ENCODE data around the gene TIGD2. TPM values are rescaled to one million over a fixed set of nuclear protein-coding genes. Genes with fewer than 3 reads are reported as not detected.

TIGD2 gene
- total RNA-seq, 1 experiment from 2014 or later = 3.6 TPM

DNA sequence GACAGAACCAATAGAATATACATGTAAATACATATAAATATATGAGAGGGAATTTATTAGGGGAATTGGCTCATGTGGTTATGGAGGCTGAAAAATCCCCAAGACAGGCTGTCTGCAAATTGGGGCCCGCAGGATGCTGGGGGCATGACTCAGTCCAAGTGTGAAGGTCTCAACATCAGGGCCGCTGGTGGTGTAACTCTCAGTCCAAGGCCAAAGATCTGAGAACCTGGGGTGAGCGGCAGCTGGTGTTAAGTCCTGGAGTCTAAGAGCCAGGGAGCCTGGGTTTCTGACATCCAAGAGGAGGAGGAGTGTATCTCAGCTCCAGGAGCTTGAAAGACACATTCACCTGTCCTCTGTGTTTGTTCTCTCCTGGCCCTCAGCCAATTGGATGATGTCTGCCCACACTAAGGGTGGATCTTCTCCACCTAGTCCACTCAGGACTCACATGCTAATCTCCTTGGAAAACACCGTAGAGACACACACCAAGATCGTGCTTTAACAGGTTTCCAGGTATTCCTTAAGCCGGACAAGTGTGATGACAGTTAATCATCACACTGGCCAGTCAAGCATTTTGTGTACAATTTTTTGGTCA, 28.9 kb downstream of the TIGD2 start:
- intact Hi-C loops (cut with micrococcal nuclease; ENCODE audit: unreplicated experiment) = no loop called here
- DNase-seq (ENCODE audit: low read depth, low spot score) = no peak
- no peaks in the 10 kb centered on the region for H3K9me3 ChIP-seq (ENCODE audit: control insufficient read depth, insufficient read depth, low read depth, low read length)

More for the DNA sequence above, 28.9 kb downstream of the TIGD2 start:
- Histone ChIP-seq H3K27me3 (ENCODE audit: control insufficient read depth, insufficient read depth, low read length) (no peaks in the 10 kb centered on the region), H3K36me3 (ENCODE audit: control insufficient read depth, insufficient read depth, low read length) (no peaks in the 10 kb centered on the region), H3K4me1 (ENCODE audit: control insufficient read depth, insufficient read depth, low read length) (no peaks in the 10 kb centered on the region), H3K4me3 (ENCODE audit: low read depth in 2 of 2, low read length in 2 of 2) (no peak overlapping the region), H3K27ac (ENCODE audit: low read length) (no peak overlapping the region)
- no peak for ATAC-seq
- ChIA-PET POLR2A (no interaction called here), CTCF (no interaction called here)
- BruUV-seq (replicated peaks) = no TSS peak
- in situ Hi-C loops (cut with HindIII; ENCODE audit: low pct_unique_long_range_greater_than_20kb, low sequenced_read_pairs) = no loop called here
- TF ChIP-seq POLR2AphosphoS5 (IDR thresholded peaks at IDR 0.05; ENCODE audit: low read depth, low read length) = no peak
- no peak for TF ChIP-seq REST (IDR thresholded peaks at IDR 0.05; ENCODE audit: insufficient read depth in 1 of 2, low read depth in 2 of 2, low read length in 1 of 2)
- TF ChIP-seq TCF7L2 (IDR thresholded peaks at IDR 0.05; ENCODE audit: low read depth, low read length) = no peak
- no peak for TF ChIP-seq SIN3A (IDR thresholded peaks at IDR 0.05; ENCODE audit: borderline replicate concordance, insufficient read depth, low read depth, low read length)
- no peak for TF ChIP-seq CTCF (IDR thresholded peaks at IDR 0.05)
